ENCODE measurements around the gene ZSCAN5B. TPM values are rescaled to one million over a fixed set of nuclear protein-coding genes. Genes with fewer than 3 reads are reported as not detected.

ZSCAN5B gene
- total and polyA plus RNA-seq, 8 donors = 0.14 to 0.22 (median 0.21) TPM; not detected in 4

DNA sequence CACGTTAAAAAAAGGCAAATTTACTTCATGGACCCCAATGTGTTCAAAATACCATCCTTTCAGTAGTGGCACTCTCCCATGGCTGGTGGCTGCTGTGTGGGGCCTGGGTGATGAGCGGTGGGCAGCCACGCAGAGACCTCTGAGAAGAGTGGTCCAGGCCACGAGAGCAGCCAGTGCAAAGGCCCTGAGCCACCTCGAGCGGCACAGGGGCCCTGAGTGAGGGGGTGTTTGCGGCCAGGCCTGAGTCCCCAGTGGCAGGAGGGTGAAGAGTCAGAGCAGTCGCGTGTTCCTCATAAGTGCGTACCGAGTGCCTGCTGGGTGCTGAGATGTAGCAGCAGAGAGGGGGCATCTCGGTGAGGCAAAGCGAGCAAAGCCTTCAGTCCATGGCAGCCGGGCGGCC, 49.5 kb downstream of the ZSCAN5B start:
- Histone ChIP-seq H3K36me3 (peaks cover 0 to 34% of the 10 kb centered on the region in 2 donors), H3K4me1 (peaks cover 0 to 13% of the 10 kb centered on the region in 2 donors), H3K27me3 (no peaks in the 10 kb centered on the region), H3K9me3 (no peaks in the 10 kb centered on the region), H3K4me3 (no peak overlapping the region), H3K27ac (no peak overlapping the region)
- DNase-seq = no peak
- intact Hi-C loops (cut with DNase I) = no loop called here
- TF ChIP-seq, protein P1, sequence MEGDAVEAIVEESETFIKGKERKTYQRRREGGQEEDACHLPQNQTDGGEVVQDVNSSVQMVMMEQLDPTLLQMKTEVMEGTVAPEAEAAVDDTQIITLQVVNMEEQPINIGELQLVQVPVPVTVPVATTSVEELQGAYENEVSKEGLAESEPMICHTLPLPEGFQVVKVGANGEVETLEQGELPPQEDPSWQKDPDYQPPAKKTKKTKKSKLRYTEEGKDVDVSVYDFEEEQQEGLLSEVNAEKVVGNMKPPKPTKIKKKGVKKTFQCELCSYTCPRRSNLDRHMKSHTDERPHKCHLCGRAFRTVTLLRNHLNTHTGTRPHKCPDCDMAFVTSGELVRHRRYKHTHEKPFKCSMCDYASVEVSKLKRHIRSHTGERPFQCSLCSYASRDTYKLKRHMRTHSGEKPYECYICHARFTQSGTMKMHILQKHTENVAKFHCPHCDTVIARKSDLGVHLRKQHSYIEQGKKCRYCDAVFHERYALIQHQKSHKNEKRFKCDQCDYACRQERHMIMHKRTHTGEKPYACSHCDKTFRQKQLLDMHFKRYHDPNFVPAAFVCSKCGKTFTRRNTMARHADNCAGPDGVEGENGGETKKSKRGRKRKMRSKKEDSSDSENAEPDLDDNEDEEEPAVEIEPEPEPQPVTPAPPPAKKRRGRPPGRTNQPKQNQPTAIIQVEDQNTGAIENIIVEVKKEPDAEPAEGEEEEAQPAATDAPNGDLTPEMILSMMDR (IDR thresholded peaks at IDR 0.05) = no peak
- ATAC-seq = no peak

GRCh38 chr19:56147307-56147706, 50.3 kb downstream of the ZSCAN5B start:
- ATAC-seq (no peak), DNase-seq (no peak)
- intact Hi-C loops (cut with DNase I) = no loop called here
- Histone ChIP-seq H3K27me3 (no peaks in the 10 kb centered on the region), H3K4me1 (peaks cover 0 to 21% of the 10 kb centered on the region in 2 donors), H3K27ac (no peak overlapping the region), H3K9me3 (no peaks in the 10 kb centered on the region), H3K4me3 (no peak overlapping the region), H3K36me3 (peaks cover 0 to 34% of the 10 kb centered on the region in 2 donors)
- TF ChIP-seq, protein P1 (IDR thresholded peaks at IDR 0.05) = no peak

- no peak overlapping the region for H3K27ac ChIP-seq
- peaks cover 0 to 34% of the 10 kb centered on the region in 2 donors for H3K36me3 ChIP-seq
- no peaks in the 10 kb centered on the region for H3K27me3 ChIP-seq
- H3K9me3 ChIP-seq = no peaks in the 10 kb centered on the region
- DNase-seq = no peak
- H3K4me1 ChIP-seq = peaks cover 0 to 25% of the 10 kb centered on the region in 2 donors
- H3K4me3 ChIP-seq = no peak overlapping the region
- TF ChIP-seq, protein P1 (IDR thresholded peaks at IDR 0.05) = no peak
- intact Hi-C loops (cut with DNase I) = no loop called here
- ATAC-seq = no peak
Observed at GRCh38 chr19:56146904-56147303, 50.7 kb downstream of the ZSCAN5B start.

- Histone ChIP-seq H3K36me3 (peaks cover 0 to 34% of the 10 kb centered on the region in 2 donors), H3K27me3 (no peaks in the 10 kb centered on the region), H3K9me3 (no peaks in the 10 kb centered on the region), H3K4me1 (peaks cover 0 to 28% of the 10 kb centered on the region in 2 donors), H3K27ac (no peak overlapping the region), H3K4me3 (no peak overlapping the region)
- no peak for ATAC-seq
- intact Hi-C loops (cut with DNase I) = no loop called here
- no peak for DNase-seq
- TF ChIP-seq, protein P1 (IDR thresholded peaks at IDR 0.05) = no peak
Observed at GRCh38 chr19:56145698-56146097, 51.9 kb downstream of the ZSCAN5B start.

DNA sequence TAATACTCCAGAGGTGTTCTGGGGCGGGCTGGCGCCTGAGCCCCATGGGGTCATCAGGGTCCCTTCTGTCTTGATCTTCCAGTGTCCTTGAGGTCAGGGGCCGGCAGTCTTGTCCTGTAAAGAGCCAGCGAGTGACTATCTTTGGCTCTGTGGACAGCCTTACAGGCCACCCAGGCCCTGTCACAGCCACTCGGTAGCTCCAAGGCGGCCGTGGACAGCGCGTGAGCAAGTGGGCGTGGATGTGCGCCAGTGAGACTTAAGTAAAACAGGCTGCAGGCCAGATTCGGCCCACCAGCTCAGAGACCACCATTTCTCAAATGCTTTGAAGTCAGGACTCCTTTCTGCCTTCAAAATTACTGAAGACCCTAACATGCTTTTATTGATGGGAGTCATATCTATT, 52.8 kb downstream of the ZSCAN5B start:
- H3K27ac ChIP-seq = no peak overlapping the region
- intact Hi-C loops (cut with DNase I) = no loop called here

More for the DNA sequence above, 52.8 kb downstream of the ZSCAN5B start:
- H3K4me3 ChIP-seq = no peak overlapping the region
- H3K4me1 ChIP-seq = peaks cover 5 to 35% of the 10 kb centered on the region in 2 donors
- no peaks in the 10 kb centered on the region for H3K27me3 ChIP-seq
- H3K36me3 ChIP-seq = peaks cover 0 to 32% of the 10 kb centered on the region in 2 donors
- H3K9me3 ChIP-seq = no peaks in the 10 kb centered on the region
- DNase-seq (no peak), ATAC-seq (no peak)
- TF ChIP-seq, protein P1 (IDR thresholded peaks at IDR 0.05) = no peak

Measured in left lung (tissue), 10 donors.